Limb (tissue), 2 donors: ENCODE results near the gene MED16.

Experiments used
- DNase-seq, 2 donors: peaks; one replicate each; pipeline ENCODE4 v3.0.0-alpha.2; 2016; ENCODE audit errors: extremely low spot score in 2 of 2

Gene MED16

GRCh38 chr19:872266-872951 is 20.6 kb downstream of the MED16 start:
- no peak for DNase-seq

- DNase-seq, result no peak
These were observed 21.3 kb downstream of the MED16 start for GRCh38 chr19:871446-872265.

- DNase-seq, result no peak
These were observed 22.0 kb downstream of the MED16 start for GRCh38 chr19:870963-871401.

GRCh38 chr19:870314-870713 is 22.7 kb downstream of the MED16 start:
- no peak for DNase-seq

GRCh38 chr19:869245-870177 is 23.5 kb downstream of the MED16 start:
- peak in 1 of 2 donors; percentile 36 for DNase-seq

- DNase-seq, result no peak
These were observed 24.3 kb downstream of the MED16 start for GRCh38 chr19:868458-869244.

- no peak for DNase-seq
These were observed 25.0 kb downstream of the MED16 start for GRCh38 chr19:867855-868457.

- DNase-seq, result no peak
These were observed 25.6 kb downstream of the MED16 start for GRCh38 chr19:867301-867793.

GRCh38 chr19:866769-867300 is 26.2 kb downstream of the MED16 start:
- no peak for DNase-seq

- no peak for DNase-seq
These were observed 29.7 kb downstream of the MED16 start for GRCh38 chr19:863315-863620.

- peak in 1 of 2 donors; percentile 77 for DNase-seq
These were observed 30.2 kb downstream of the MED16 start for GRCh38 chr19:862581-863314.

- no peak for DNase-seq
These were observed 31.0 kb downstream of the MED16 start for GRCh38 chr19:861756-862580.

- DNase-seq, result no peak
These were observed 31.7 kb downstream of the MED16 start for GRCh38 chr19:861141-861755.

- DNase-seq, result no peak
These were observed 33.8 kb downstream of the MED16 start, which contains the start of gene CFD for GRCh38 chr19:858868-859843. TSS of gene CFD (plus strand) at chr19:859664. CDS start at chr19:859690, 26 bp downstream.

- DNase-seq, result no peak
These were observed 34.7 kb downstream of the MED16 start for GRCh38 chr19:858284-858683.

- no peak for DNase-seq
These were observed 37.3 kb downstream of the MED16 start for GRCh38 chr19:855566-856120.

- no peak for DNase-seq
These were observed 37.8 kb downstream of the MED16 start for GRCh38 chr19:855142-855541.
